OCI-LY7 (cell line): ENCODE data around the gene ZNF175. TPM values are rescaled to one million over a fixed set of nuclear protein-coding genes. Genes with fewer than 3 reads are reported as not detected.
A peak's percentile ranks its signal among the peaks of the same experiment; 100 is the strongest.

Experiments
- BruUV-seq: library from RNA; stranded (reverse); fragments of 400-500 nt; replicated peaks from 2 replicates; lab custom pipeline; 2021; lab: Mats Ljungman, UMichigan
- CTCF ChIA-PET: fragments of 300-600 bp; sonication (Branson Sonifier 250); formaldehyde crosslinking; loops from one replicate; lab custom pipeline; 2022; ENCODE audit warnings: antibody characterized with exemption; ENCODE audit not compliant: unreplicated experiment; lab: Charles Lee
- POLR2A ChIA-PET: fragments of 300-600 bp; sonication (Branson Sonifier 250); formaldehyde crosslinking; loops from one replicate; lab custom pipeline; 2022; ENCODE audit warnings: antibody characterized with exemption; lab: Charles Lee
- DNase-seq: peaks from one replicate; pipeline ENCODE4 v3.0.0-alpha.2; 2015; ENCODE audit warnings: low spot score
- H2AFZ ChIP-seq: fragments of 200-600 bp; sonication (generic), shearing (Covaris generic); 2 replicates; pipeline ENCODE4 v1.6.1; 2014; ENCODE audit warnings: mild to moderate bottlenecking, antibody characterized with exemption, low read length, moderate library complexity
- H3K27ac ChIP-seq: fragments of 200-600 bp; sonication (generic); 2 replicates; pipeline ENCODE4 v1.5.1; 2014; ENCODE audit warnings: mixed run types, low read depth, mild to moderate bottlenecking, moderate library complexity, low read length, inconsistent platforms; ENCODE audit not compliant: poor library complexity, severe bottlenecking
- H3K36me3 ChIP-seq: fragments of 200-600 bp; sonication (generic); 2 replicates; pipeline ENCODE4 v1.6.1; 2014; ENCODE audit warnings: mild to moderate bottlenecking, antibody characterized with exemption, low read length, moderate library complexity, mixed read lengths; ENCODE audit not compliant: insufficient read depth
- H3K4me1 ChIP-seq: fragments of 200-600 bp; sonication (generic); 2 replicates; pipeline ENCODE4 v1.5.1; 2014; ENCODE audit warnings: mild to moderate bottlenecking, low read length; ENCODE audit not compliant: insufficient read depth, poor library complexity, severe bottlenecking
- H3K4me2 ChIP-seq: fragments of 200-600 bp; sonication (generic); 2 replicates; pipeline ENCODE4 v1.6.1; 2014; ENCODE audit warnings: mild to moderate bottlenecking, low read length
- H3K4me3 ChIP-seq: fragments of 200-600 bp; sonication (generic); 2 replicates; pipeline ENCODE4 v1.5.1; 2014; ENCODE audit warnings: mild to moderate bottlenecking, low read depth, low read length; ENCODE audit not compliant: poor library complexity, severe bottlenecking
- H3K79me2 ChIP-seq: fragments of 200-600 bp; sonication (generic); 2 replicates; pipeline ENCODE4 v1.6.1; 2016; ENCODE audit warnings: low read depth, mild to moderate bottlenecking, low read length, moderate library complexity, mixed read lengths; ENCODE audit not compliant: insufficient read depth
- H3K9me2 ChIP-seq: fragments of 200-600 bp; sonication (generic); 2 replicates; pipeline ENCODE4 v1.6.1; 2016; ENCODE audit warnings: mild to moderate bottlenecking, low read length, mixed read lengths; ENCODE audit not compliant: insufficient read depth
- H3K9me3 ChIP-seq: fragments of 200-600 bp; sonication (generic); 2 replicates; pipeline ENCODE4 v1.6.1; 2014; ENCODE audit warnings: mild to moderate bottlenecking, mixed run types, low read length, mixed read lengths
- H4K20me1 ChIP-seq: fragments of 200-600 bp; sonication (generic); 2 replicates; pipeline ENCODE4 v1.6.1; 2014; ENCODE audit warnings: mild to moderate bottlenecking, antibody characterized with exemption, low read length, moderate library complexity, mixed read lengths; ENCODE audit not compliant: insufficient read depth
- EZH2phosphoT487 ChIP-seq: fragments of 200-600 bp; sonication (generic); IDR thresholded peaks from 2 replicates; pipeline ENCODE4 v1.6.1; 2018; ENCODE audit warnings: low read depth, borderline replicate concordance, mild to moderate bottlenecking, mixed run types, antibody characterized with exemption, low read length, moderate library complexity, mixed read lengths
- intact Hi-C: fragments of 100-400 bp; cut with micrococcal nuclease; formaldehyde crosslinking; loops from one replicate; pipeline ENCODE4 v1.10.0; 2022; ENCODE audit not compliant: unreplicated experiment
- total RNA-seq, 2 experiments: library from RNA; depleted of rRNA in 1 of 2; stranded (reverse); fragments of >200 nt in 1 of 2; shearing (Covaris generic) in 1 of 2; gene quantifications; 2 replicates each; pipeline ENCODE4 v1.2.3, GENCODE V29; 2014 to 2022
- TF ChIP-seq, protein P1 (sequence below): fragments of 200-600 bp; sonication (generic); conservative IDR thresholded peaks from 2 replicates; pipeline ENCODE4 v1.5.1; 2014; ENCODE audit warnings: mild to moderate bottlenecking, antibody characterized with exemption, low read length, moderate library complexity, mixed read lengths

Gene ZNF175
- total RNA-seq, 2 experiments from 2014 or later, result 3.5 to 10.4 TPM

DNA sequence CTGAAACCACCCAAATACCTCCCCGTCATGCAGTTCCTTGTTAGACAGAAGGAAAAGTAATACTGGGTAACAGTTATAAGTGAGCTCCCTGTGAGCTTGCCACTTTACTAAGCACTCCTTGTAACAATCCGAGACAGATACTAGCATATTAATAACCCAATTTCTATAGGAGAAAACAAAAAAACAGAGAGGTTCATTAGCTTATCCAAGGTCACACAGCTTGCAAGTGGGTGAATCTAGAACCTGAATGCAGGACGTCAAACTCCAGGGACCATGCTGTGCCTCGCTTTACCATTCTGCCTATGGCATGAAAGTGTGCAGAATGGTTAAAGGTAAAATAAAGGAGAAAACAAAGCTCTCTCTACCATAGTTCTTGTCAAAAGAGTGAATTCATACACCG, 43.7 kb downstream of the ZNF175 start:
- Histone ChIP-seq H3K36me3 (no peaks in the 10 kb centered on the region), H3K4me3 (no peak overlapping the region), H3K27ac (no peak overlapping the region), H3K79me2 (no peaks in the 10 kb centered on the region), H4K20me1 (no peaks in the 10 kb centered on the region), H3K4me1 (no peaks in the 10 kb centered on the region), H3K9me3 (no peaks in the 10 kb centered on the region), H3K9me2 (no peaks in the 10 kb centered on the region), H2AFZ (no peak overlapping the region), H3K4me2 (no peak overlapping the region)
- CTCF ChIA-PET, result no interaction called here
- intact Hi-C loops, result no loop called here
- no TSS peak for BruUV-seq
- no peak for DNase-seq
- POLR2A ChIA-PET, result interaction anchor here (0.7 kb wide), 1 partner anchor 212 kb away, joined by 4 read pairs; no protein-coding TSS in a partner anchor
- no peak for TF ChIP-seq EZH2phosphoT487
- TF ChIP-seq, protein P1, sequence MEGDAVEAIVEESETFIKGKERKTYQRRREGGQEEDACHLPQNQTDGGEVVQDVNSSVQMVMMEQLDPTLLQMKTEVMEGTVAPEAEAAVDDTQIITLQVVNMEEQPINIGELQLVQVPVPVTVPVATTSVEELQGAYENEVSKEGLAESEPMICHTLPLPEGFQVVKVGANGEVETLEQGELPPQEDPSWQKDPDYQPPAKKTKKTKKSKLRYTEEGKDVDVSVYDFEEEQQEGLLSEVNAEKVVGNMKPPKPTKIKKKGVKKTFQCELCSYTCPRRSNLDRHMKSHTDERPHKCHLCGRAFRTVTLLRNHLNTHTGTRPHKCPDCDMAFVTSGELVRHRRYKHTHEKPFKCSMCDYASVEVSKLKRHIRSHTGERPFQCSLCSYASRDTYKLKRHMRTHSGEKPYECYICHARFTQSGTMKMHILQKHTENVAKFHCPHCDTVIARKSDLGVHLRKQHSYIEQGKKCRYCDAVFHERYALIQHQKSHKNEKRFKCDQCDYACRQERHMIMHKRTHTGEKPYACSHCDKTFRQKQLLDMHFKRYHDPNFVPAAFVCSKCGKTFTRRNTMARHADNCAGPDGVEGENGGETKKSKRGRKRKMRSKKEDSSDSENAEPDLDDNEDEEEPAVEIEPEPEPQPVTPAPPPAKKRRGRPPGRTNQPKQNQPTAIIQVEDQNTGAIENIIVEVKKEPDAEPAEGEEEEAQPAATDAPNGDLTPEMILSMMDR, result no peak

GRCh38 chr19:51615991-51616390, 44.9 kb downstream of the ZNF175 start:
- intact Hi-C loops, result no loop called here
- Histone ChIP-seq H3K27ac (no peak overlapping the region), H3K79me2 (no peaks in the 10 kb centered on the region), H3K4me1 (peaks cover 10% of the 10 kb centered on the region), H3K36me3 (no peaks in the 10 kb centered on the region), H3K4me2 (no peak overlapping the region), H4K20me1 (no peaks in the 10 kb centered on the region), H3K4me3 (no peak overlapping the region), H2AFZ (no peak overlapping the region), H3K9me3 (no peaks in the 10 kb centered on the region), H3K9me2 (no peaks in the 10 kb centered on the region)
- ChIA-PET POLR2A (no interaction called here), CTCF (no interaction called here)
- DNase-seq, result no peak
- no TSS peak for BruUV-seq
- TF ChIP-seq, protein P1, result no peak
- TF ChIP-seq EZH2phosphoT487, result no peak

GRCh38 chr19:51621178-51621577, 50.1 kb downstream of the ZNF175 start:
- TF ChIP-seq EZH2phosphoT487, result no peak
- TF ChIP-seq, protein P1, result no peak
- Histone ChIP-seq H3K9me2 (no peaks in the 10 kb centered on the region), H3K4me2 (peak overlapping the region; percentile 23), H3K27ac (peak overlapping the region; percentile 46), H2AFZ (no peak overlapping the region), H3K79me2 (no peaks in the 10 kb centered on the region), H4K20me1 (no peaks in the 10 kb centered on the region), H3K36me3 (no peaks in the 10 kb centered on the region), H3K4me1 (peaks cover 19% of the 10 kb centered on the region), H3K4me3 (no peak overlapping the region), H3K9me3 (no peaks in the 10 kb centered on the region)
- CTCF ChIA-PET, result no interaction called here
- BruUV-seq, result no TSS peak
- POLR2A ChIA-PET, result no interaction called here
- DNase-seq, result peak; percentile 65
- intact Hi-C loops, result no loop called here
